Activated CD4-positive, CD25-positive, alpha-beta regulatory T cell treated with anti-CD3 and anti-CD28 coated beads, Interleukin-2, amount 50 U/mL, for 24 hours (primary cell): ENCODE measurements around the gene EBI3.
"Not testable (repeated sequence)": the region's sequence is repeated elsewhere in the genome, so short reads cannot be mapped to it uniquely, and the experiment has no call there.

Experiments
- ATAC-seq, 2 donors: fragments of 150-1000 bp; cut with Tn5 transposase; one replicate each; pipeline ENCODE4 v1.10.0; 2021; ENCODE audit warnings: mild to moderate bottlenecking in 1 of 2, moderate library complexity in 1 of 2

Gene EBI3

GRCh38 chr19:4279267-4279529 is 49.9 kb downstream of the EBI3 start:
- ATAC-seq: no peak

- no peak for ATAC-seq
Observed at GRCh38 chr19:4279530-4280422, 50.5 kb downstream of the EBI3 start.

GRCh38 chr19:4284176-4284958 is 55.0 kb downstream of the EBI3 start:
- ATAC-seq: no peak

- no peak for ATAC-seq
Observed at GRCh38 chr19:4284974-4285373, 55.7 kb downstream of the EBI3 start.

GRCh38 chr19:4286141-4286540 is 56.8 kb downstream of the EBI3 start:
- ATAC-seq: not testable (repeated sequence)
